PC-3 (cell line): Measurements from ENCODE around the gene SGO2.

Source experiments
- CTCF ChIP-seq: fragments of 300-600 bp; sonication (generic); conservative IDR thresholded peaks from 2 replicates; pipeline ENCODE4 v1.5.1; 2017; ENCODE audit warnings: antibody characterized with exemption, low read depth, mild to moderate bottlenecking, low read length
- EZH2 ChIP-seq: fragments of 300-600 bp; sonication (generic); IDR thresholded peaks from one replicate; pipeline ENCODE4 v1.6.1; 2017; ENCODE audit warnings: antibody characterized with exemption, mild to moderate bottlenecking, low read length; ENCODE audit not compliant: unreplicated experiment

- no peak for TF ChIP-seq CTCF
- TF ChIP-seq EZH2, result no peak
Measured at GRCh38 chr2:200625282-200625681, 99.3 kb downstream of the SGO2 start.
